Fibroblast of villous mesenchyme (primary cell): ENCODE results near the gene COMMD7. TPM values are rescaled to one million over a fixed set of nuclear protein-coding genes. Genes with fewer than 3 reads are reported as not detected.
A peak's percentile ranks its signal among the peaks of the same experiment; 100 is the strongest.

Source experiments
- DNase-seq: peaks from one replicate; pipeline ENCODE4 v3.0.0-alpha.2; 2010; ENCODE audit warnings: low read depth
- H3K4me3 ChIP-seq: 2 replicates; pipeline ENCODE4 v1.5.1; 2011; ENCODE audit warnings: low read depth, mild to moderate bottlenecking, low read length
- CTCF ChIP-seq: IDR thresholded peaks from 2 replicates; pipeline ENCODE4 v1.5.1; 2012; ENCODE audit warnings: low read depth, mild to moderate bottlenecking, low read length; ENCODE audit not compliant: insufficient read depth
- total RNA-seq: library from RNA; depleted of rRNA; stranded (reverse); fragments of >200 nt; gene quantifications from 2 replicates; pipeline ENCODE4 v1.2.3, GENCODE V29; 2012

COMMD7 gene
- total RNA-seq, 1 donor: 45.8 TPM

GRCh38 chr20:32656827-32657226, 86.4 kb downstream of the COMMD7 start:
- no peak for TF ChIP-seq CTCF
- no peak for DNase-seq
- no peak overlapping the region for H3K4me3 ChIP-seq

- no peak overlapping the region for H3K4me3 ChIP-seq
- no peak for TF ChIP-seq CTCF
- DNase-seq: no peak
Measured at GRCh38 chr20:32655903-32656512, 87.3 kb downstream of the COMMD7 start.

- peak; percentile 81 for DNase-seq
- H3K4me3 ChIP-seq: no peak overlapping the region
- peak; percentile 99 for TF ChIP-seq CTCF
Measured at GRCh38 chr20:32652739-32653526, 90.3 kb downstream of the COMMD7 start.

Other genes starting within 250 kb of the COMMD7 start
- 9.9 and 10.6 TPM in 2 replicates for gene NOL4L, start 158.1 kb downstream of the COMMD7 start, total RNA-seq
- gene C20orf203, start 69.5 kb downstream of the COMMD7 start, total RNA-seq: not detected in 2 replicates
- gene DNMT3B, start 18.9 kb upstream of the COMMD7 start, total RNA-seq: 3.2 and 3.5 TPM in 2 replicates
- 94.1 and 133 TPM in 2 replicates for gene MAPRE1, start 76.5 kb upstream of the COMMD7 start, total RNA-seq
- 0.32 and 1.3 TPM in 2 replicates for gene EFCAB8, start 115.5 kb upstream of the COMMD7 start, total RNA-seq